Breast epithelium (tissue), 4 donors: ENCODE data around the gene CRYGB. TPM values are rescaled to one million over a fixed set of nuclear protein-coding genes. Genes with fewer than 3 reads are reported as not detected.
"Not testable (repeated sequence)": the region's sequence is repeated elsewhere in the genome, so short reads cannot be mapped to it uniquely, and the experiment has no call there.

Source experiments
- DNase-seq, 2 donors: peaks; one replicate each; pipeline ENCODE4 v3.0.0-alpha.2; 2019; ENCODE audit warnings: low spot score in 2 of 2
- H3K27ac ChIP-seq, 2 donors: fragments of 200-600 bp; sonication (generic) in 1 of 2; one replicate each; pipeline ENCODE4 v1.5.1; 2016 to 2019; ENCODE audit warnings: mild to moderate bottlenecking in 1 of 2
- H3K27me3 ChIP-seq, 2 donors: fragments of 200-600 bp; sonication (generic) in 1 of 2; one replicate each; pipeline versions ENCODE4 v1.5.1 to v1.6.0; 2017 to 2019; ENCODE audit warnings: control low read depth in 1 of 2, mild to moderate bottlenecking in 1 of 2
- H3K36me3 ChIP-seq: fragments of 200-600 bp; one replicate; pipeline ENCODE4 v1.5.1; 2019
- H3K4me1 ChIP-seq, 2 donors: fragments of 200-600 bp; sonication (generic); one replicate each; pipeline ENCODE4 v1.5.1; 2016 to 2019; ENCODE audit warnings: control low read depth in 1 of 2
- H3K4me3 ChIP-seq, 3 donors: fragments of 200-600 bp; sonication (generic); 1 replicate in 2 of 3; 2 replicates in 1 of 3; pipeline ENCODE4 v1.5.1; 2016 to 2019; ENCODE audit warnings: mild to moderate bottlenecking in 3 of 3, moderate library complexity in 2 of 3
- H3K9me3 ChIP-seq, 2 donors: fragments of 200-600 bp; sonication (generic) in 1 of 2; one replicate each; pipeline ENCODE4 v1.5.1; 2016 to 2019; ENCODE audit warnings: control low read depth in 1 of 2
- POLR2A ChIP-seq: fragments of 450-650 bp; IDR thresholded peaks from one replicate; pipeline ENCODE4 v1.6.1; 2016; ENCODE audit warnings: antibody characterized with exemption, mild to moderate bottlenecking, moderate library complexity
- POLR2AphosphoS5 ChIP-seq, 3 donors: sonication (generic); formaldehyde crosslinking; IDR thresholded peaks; one replicate each; pipeline ENCODE4 v1.6.1; 2017; ENCODE audit warnings: antibody characterized with exemption in 3 of 3
- intact Hi-C: fragments of 100-400 bp; cut with DNase I; formaldehyde crosslinking; loops from one replicate; pipeline ENCODE4 v1.15.1; 2023; ENCODE audit warnings: low total_unique reads
- total RNA-seq, 3 donors: library from RNA; depleted of rRNA; stranded (reverse); fragments of >200 nt; gene quantifications; one replicate each; pipeline ENCODE4 v1.1.0, GENCODE V29; 2016
- TF ChIP-seq, protein P1 (sequence below), 3 donors: fragments of 450-650 bp; IDR thresholded peaks; one replicate each; pipeline ENCODE4 v1.5.1; 2016 to 2017; ENCODE audit warnings: antibody characterized with exemption in 3 of 3, mild to moderate bottlenecking in 3 of 3, moderate library complexity in 3 of 3

The CRYGB gene
- total RNA-seq, 3 donors from 2014 or later, result not detected

DNA sequence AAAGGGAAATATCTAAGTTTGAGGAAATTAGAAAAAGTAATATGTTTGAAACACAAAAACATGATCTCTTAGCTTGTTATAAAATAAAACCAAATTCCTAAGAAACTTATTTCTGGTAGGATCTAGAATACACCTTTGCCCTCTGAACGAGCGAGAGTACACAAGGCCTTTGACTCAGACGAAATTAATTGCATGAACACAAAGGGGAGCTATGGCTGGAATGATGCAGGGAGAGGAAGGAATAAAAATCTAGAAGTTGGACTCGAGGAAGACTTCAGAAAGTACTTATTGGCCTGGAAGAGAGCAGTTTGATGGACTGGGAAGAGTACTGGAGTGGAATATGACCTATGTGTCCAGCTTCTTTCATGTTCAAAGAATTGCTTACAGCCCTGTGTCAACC lies 20.7 kb downstream of the CRYGB start:
- H3K4me1 ChIP-seq, result no peaks in the 10 kb centered on the region
- H3K27me3 ChIP-seq, result no peaks in the 10 kb centered on the region
- H3K9me3 ChIP-seq, result no peaks in the 10 kb centered on the region
- H3K36me3 ChIP-seq, result no peaks in the 10 kb centered on the region
- no peak overlapping the region for H3K27ac ChIP-seq
- DNase-seq, result no peak
- TF ChIP-seq, protein P1, sequence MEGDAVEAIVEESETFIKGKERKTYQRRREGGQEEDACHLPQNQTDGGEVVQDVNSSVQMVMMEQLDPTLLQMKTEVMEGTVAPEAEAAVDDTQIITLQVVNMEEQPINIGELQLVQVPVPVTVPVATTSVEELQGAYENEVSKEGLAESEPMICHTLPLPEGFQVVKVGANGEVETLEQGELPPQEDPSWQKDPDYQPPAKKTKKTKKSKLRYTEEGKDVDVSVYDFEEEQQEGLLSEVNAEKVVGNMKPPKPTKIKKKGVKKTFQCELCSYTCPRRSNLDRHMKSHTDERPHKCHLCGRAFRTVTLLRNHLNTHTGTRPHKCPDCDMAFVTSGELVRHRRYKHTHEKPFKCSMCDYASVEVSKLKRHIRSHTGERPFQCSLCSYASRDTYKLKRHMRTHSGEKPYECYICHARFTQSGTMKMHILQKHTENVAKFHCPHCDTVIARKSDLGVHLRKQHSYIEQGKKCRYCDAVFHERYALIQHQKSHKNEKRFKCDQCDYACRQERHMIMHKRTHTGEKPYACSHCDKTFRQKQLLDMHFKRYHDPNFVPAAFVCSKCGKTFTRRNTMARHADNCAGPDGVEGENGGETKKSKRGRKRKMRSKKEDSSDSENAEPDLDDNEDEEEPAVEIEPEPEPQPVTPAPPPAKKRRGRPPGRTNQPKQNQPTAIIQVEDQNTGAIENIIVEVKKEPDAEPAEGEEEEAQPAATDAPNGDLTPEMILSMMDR (IDR thresholded peaks at IDR 0.05), result no peak
- TF ChIP-seq POLR2A, result no peak
- no peak for TF ChIP-seq POLR2AphosphoS5 (IDR thresholded peaks at IDR 0.05)
- intact Hi-C loops, result no loop called here
- no peak overlapping the region for H3K4me3 ChIP-seq

DNA sequence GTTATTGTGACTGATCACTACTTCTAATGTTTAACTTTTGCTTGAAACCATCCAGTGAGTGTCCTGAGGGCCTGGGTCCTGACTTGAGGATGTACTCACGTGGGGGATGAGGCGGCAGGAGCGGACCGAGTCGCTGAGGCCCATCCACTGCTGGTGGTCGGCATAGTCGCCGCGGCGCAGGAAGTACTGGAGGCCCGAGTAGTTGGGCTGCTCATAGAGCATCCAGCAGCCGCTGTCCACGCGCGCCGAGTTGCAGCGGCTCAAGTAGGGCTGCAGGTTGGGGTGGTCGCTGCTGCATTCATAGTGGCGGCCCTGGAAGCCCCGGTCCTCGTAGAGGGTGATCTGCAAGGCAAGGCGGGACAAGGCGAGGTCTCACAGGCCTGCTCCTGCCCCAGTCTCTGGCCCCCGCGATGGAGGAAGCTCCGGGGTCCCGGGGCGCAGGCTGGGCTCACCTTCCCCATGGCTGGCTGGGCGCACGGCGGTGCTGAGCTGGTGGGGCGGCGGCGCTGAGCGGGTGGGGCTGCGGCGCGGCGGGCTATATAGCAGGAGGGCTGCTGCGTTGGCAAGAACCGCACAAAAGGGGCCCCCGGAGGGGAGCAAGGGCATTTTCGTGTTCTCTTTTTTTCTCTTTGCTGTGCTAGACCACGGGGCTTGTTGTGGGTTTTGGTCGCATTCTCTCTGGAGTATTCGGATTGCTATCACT lies 21.8 kb downstream of the CRYGB start, which contains the start of gene CRYGD:
TSS of gene CRYGD (minus strand) at position 512 of the 703 bp plus-strand sequence. CDS start at position 461, 51 bp downstream.
- H3K27ac ChIP-seq, result not testable (repeated sequence)

DNA sequence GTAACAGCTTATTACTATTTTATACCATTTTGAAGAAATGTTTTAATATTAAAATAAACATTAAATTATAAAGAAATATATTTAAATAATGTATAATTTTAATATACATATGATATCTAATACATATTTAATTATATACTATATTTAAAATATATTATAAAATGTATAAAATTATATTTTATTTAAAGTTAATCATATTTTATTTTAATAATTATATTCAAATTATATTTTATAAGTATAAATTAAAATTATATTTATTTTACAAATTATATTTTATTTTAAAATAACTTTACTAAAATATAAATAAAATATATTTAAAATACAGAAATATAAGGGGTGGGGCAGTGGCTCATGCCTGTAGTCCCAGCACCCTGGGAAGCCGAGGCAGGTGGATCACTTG lies 23.7 kb downstream of the CRYGB start:
- Histone ChIP-seq H3K4me1 (no peaks in the 10 kb centered on the region), H3K27me3 (no peaks in the 10 kb centered on the region), H3K36me3 (no peaks in the 10 kb centered on the region), H3K27ac (no peak overlapping the region), H3K9me3 (no peaks in the 10 kb centered on the region), H3K4me3 (no peak overlapping the region)
- TF ChIP-seq, protein P1 (IDR thresholded peaks at IDR 0.05), result no peak
- TF ChIP-seq POLR2A (no peak), POLR2AphosphoS5 (IDR thresholded peaks at IDR 0.05) (no peak)
- intact Hi-C loops, result no loop called here
- no peak for DNase-seq

More for the DNA sequence above, 21.8 kb downstream of the CRYGB start, which contains the start of gene CRYGD:
- H3K36me3 ChIP-seq, H3K4me3 ChIP-seq, H3K4me1 ChIP-seq, H3K9me3 ChIP-seq, intact Hi-C loops, DNase-seq, H3K27me3 ChIP-seq: not testable (repeated sequence)

DNA sequence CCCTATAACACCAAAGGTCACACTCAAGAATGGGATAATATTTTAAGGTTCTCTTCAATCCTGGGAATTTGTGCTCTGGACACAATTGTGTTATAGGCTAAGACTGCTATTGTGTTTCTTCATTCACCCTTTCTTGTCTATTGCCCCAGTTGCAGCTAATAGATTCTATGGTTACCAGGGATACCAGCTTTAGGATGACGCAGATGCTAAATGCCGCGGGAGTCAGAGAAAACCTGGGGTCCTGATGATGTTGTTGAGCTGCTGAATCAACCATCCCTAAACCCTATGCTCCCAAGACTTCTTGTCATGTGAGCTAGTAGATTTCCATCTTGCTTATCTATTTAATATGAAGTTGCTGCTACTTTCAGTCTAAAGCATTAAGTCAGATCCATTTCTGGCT lies 27.0 kb downstream of the CRYGB start:
- no peaks in the 10 kb centered on the region for H3K9me3 ChIP-seq
- H3K27ac ChIP-seq, result no peak overlapping the region
- H3K27me3 ChIP-seq, result no peaks in the 10 kb centered on the region
- no peaks in the 10 kb centered on the region for H3K36me3 ChIP-seq
- TF ChIP-seq POLR2AphosphoS5 (IDR thresholded peaks at IDR 0.05), result no peak
- TF ChIP-seq POLR2A, result no peak
- TF ChIP-seq, protein P1 (IDR thresholded peaks at IDR 0.05), result no peak
- intact Hi-C loops, result no loop called here
- H3K4me3 ChIP-seq, result no peak overlapping the region
- H3K4me1 ChIP-seq, result no peaks in the 10 kb centered on the region
- no peak for DNase-seq

DNA sequence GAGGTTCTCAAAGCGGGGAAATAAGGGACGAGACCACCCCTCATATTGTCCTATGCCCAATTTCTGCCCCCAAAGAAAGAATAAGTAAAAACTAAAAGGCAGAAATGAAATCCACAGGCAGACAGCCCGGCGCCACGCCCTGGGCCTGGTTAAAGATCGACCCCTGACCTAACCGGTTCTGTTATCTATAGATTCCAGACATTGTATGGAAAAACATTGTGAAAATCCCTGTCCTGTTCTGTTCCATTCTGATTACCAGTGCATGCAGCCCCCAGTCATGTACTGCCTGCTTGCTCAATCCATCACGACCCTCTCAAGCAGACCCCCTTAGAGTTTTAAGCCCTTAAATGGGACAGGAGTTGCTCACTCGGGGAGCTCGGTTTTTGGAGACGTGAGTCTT lies 28.6 kb downstream of the CRYGB start:
- intact Hi-C loops, H3K27ac ChIP-seq, H3K4me3 ChIP-seq: not testable (repeated sequence)

DNA sequence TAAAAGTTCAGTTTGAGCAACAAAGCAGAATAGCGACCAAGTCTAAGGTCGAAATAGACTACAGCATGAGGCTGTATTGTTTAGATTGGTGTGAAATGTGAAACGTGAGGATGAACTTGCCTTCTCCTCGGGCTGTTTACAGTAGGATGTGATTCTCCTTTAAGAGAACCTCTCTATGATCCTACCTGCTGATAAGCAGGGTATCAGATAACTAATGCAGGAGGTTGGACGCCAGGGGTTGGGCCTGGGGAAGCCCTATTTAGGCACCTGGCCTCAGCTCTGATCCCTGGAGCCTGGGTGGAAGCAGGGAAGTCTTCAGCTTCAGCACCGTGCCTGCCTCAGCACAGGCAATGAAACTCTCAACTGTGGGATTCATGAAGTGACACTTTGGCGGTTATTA lies 33.0 kb downstream of the CRYGB start:
- no peak for DNase-seq
- intact Hi-C loops, result no loop called here
- no peak for TF ChIP-seq POLR2AphosphoS5 (IDR thresholded peaks at IDR 0.05)
- TF ChIP-seq, protein P1 (IDR thresholded peaks at IDR 0.05), result no peak
- TF ChIP-seq POLR2A, result no peak

More for the DNA sequence above, 28.6 kb downstream of the CRYGB start:
- H3K9me3 ChIP-seq, H3K36me3 ChIP-seq, DNase-seq, H3K4me1 ChIP-seq, H3K27me3 ChIP-seq: not testable (repeated sequence)

DNA sequence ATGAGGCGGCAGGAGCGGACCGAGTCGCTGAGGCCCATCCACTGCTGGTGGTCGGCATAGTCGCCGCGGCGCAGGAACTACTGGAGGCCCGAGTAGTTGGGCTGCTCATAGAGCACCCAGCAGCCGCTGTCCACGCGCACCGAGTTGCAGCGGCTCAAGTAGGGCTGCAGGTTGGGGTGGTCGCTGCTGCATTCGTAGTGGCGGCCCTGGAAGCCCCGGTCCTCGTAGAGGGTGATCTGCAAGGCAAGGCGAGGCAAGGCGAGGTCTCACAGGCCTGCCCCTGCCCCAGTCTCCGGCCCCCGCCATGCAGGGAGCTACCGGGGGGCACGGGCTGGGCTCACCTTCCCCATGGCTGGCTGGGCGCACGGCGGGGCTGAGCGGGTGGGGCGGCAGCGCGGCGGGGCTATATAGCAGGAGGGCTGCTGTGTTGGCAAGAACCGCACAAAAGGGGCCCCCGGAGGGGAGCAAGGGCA lies 33.6 kb downstream of the CRYGB start:
- H3K4me3 ChIP-seq, H3K36me3 ChIP-seq, H3K27ac ChIP-seq, H3K27me3 ChIP-seq, H3K9me3 ChIP-seq, intact Hi-C loops, H3K4me1 ChIP-seq, DNase-seq: not testable (repeated sequence)

More for the DNA sequence above, 33.0 kb downstream of the CRYGB start:
- Histone ChIP-seq H3K4me1 (no peaks in the 10 kb centered on the region), H3K27ac (no peak overlapping the region), H3K36me3 (no peaks in the 10 kb centered on the region), H3K4me3 (no peak overlapping the region), H3K27me3 (no peaks in the 10 kb centered on the region), H3K9me3 (no peaks in the 10 kb centered on the region)
